ENCODE measurements around the gene ZNF283.

GRCh38 chr19:43847884-43848283 is 20.8 kb downstream of the ZNF283 start:
- TF ChIP-seq, protein P1, sequence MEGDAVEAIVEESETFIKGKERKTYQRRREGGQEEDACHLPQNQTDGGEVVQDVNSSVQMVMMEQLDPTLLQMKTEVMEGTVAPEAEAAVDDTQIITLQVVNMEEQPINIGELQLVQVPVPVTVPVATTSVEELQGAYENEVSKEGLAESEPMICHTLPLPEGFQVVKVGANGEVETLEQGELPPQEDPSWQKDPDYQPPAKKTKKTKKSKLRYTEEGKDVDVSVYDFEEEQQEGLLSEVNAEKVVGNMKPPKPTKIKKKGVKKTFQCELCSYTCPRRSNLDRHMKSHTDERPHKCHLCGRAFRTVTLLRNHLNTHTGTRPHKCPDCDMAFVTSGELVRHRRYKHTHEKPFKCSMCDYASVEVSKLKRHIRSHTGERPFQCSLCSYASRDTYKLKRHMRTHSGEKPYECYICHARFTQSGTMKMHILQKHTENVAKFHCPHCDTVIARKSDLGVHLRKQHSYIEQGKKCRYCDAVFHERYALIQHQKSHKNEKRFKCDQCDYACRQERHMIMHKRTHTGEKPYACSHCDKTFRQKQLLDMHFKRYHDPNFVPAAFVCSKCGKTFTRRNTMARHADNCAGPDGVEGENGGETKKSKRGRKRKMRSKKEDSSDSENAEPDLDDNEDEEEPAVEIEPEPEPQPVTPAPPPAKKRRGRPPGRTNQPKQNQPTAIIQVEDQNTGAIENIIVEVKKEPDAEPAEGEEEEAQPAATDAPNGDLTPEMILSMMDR (IDR thresholded peaks at IDR 0.05), result no peak
- TF ChIP-seq EZH2 (IDR thresholded peaks at IDR 0.05) (no peak), EZH2phosphoT487 (IDR thresholded peaks at IDR 0.05) (no peak)

Measured in neural progenitor cell (in vitro differentiated cells).